Activated T-helper 17 cell treated with anti-CD3 and anti-CD28 coated beads, Interleukin-2, amount 50 U/mL, for 72 hours (primary cell): ENCODE results near the gene TMC2. TPM values are rescaled to one million over a fixed set of nuclear protein-coding genes. Genes with fewer than 3 reads are reported as not detected.
"Not testable (repeated sequence)": the region's sequence is repeated elsewhere in the genome, so short reads cannot be mapped to it uniquely, and the experiment has no call there.

Experiments
- ATAC-seq: fragments of 150-1000 bp; cut with Tn5 transposase; replicated peaks from 2 replicates; pipeline ENCODE4 v1.10.0; 2021; ENCODE audit warnings: mild to moderate bottlenecking, moderate library complexity
- H3K27ac Mint-ChIP-seq: one replicate; pipeline ENCODE4 v1.8.0; 2022; ENCODE audit warnings: mixed read lengths
- H3K27me3 Mint-ChIP-seq: one replicate; pipeline ENCODE4 v1.8.0; 2022; ENCODE audit warnings: mixed read lengths
- H3K36me3 Mint-ChIP-seq: one replicate; pipeline ENCODE4 v1.8.0; 2022; ENCODE audit warnings: low read depth, mild to moderate bottlenecking, mixed read lengths
- H3K4me1 Mint-ChIP-seq: one replicate; pipeline ENCODE4 v1.8.0; 2022; ENCODE audit warnings: mixed read lengths
- H3K4me3 Mint-ChIP-seq: one replicate; pipeline ENCODE4 v1.8.0; 2022; ENCODE audit warnings: mild to moderate bottlenecking, mixed read lengths
- H3K9me3 Mint-ChIP-seq: one replicate; pipeline ENCODE4 v1.8.0; 2022; ENCODE audit warnings: mixed read lengths
- total RNA-seq, 2 donors: library from RNA; stranded (reverse); gene quantifications; one replicate each; pipeline ENCODE4 v1.2.3, GENCODE V29; 2022

The TMC2 gene
- total RNA-seq, 2 donors from 2014 or later, result not detected

DNA sequence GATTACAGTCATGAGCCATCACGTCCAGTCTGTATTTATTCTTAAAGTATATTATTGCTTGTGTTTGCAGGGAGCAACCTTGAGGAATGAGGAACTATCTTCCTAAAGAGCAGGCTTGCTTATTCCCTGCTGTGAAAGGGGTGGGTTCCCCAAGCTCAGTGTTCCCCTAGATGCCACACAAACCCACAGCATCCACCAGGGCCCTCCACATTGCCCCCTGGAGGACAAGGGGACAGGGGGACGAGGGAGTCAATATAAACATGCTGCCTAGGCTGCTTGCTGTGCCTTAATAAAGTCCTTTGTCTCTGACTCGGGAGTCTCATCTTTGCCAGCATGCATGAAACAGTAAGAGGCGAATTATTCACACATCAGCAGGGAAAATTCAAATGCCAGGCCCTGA, 135.6 kb downstream of the TMC2 start:
- Mint-ChIP-seq H3K4me1 (no peaks in the 10 kb centered on the region), H3K4me3 (no peak overlapping the region), H3K9me3 (no peaks in the 10 kb centered on the region), H3K27ac (no peak overlapping the region), H3K36me3 (no peaks in the 10 kb centered on the region), H3K27me3 (no peaks in the 10 kb centered on the region)
- no peak for ATAC-seq

DNA sequence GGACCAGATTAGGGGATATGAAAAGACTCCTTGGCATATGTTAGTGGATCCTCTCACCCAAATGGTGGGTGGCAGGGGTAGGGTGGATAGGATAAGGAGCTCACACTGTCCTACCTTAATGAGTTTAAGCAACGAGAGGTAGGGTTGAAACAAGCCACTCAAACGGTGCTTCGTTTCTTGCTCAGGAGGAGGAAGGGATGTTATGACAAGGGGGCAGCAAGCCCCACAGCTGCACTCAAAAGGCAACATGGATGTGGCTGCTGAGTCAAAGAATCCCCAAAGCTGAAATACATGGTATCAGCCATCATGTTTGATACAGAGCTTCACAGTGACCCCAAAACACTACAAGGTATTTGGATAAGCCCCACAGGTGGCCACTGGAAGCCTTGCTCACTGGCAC, 136.1 kb downstream of the TMC2 start:
- ATAC-seq, result peak; percentile 7
- no peak overlapping the region for H3K27ac Mint-ChIP-seq

GRCh38 chr20:2673453-2673852, 137.1 kb downstream of the TMC2 start:
- Mint-ChIP-seq H3K9me3 (no peaks in the 10 kb centered on the region), H3K4me1 (no peaks in the 10 kb centered on the region), H3K36me3 (no peaks in the 10 kb centered on the region), H3K27me3 (peaks cover 4% of the 10 kb centered on the region), H3K4me3 (no peak overlapping the region), H3K27ac (no peak overlapping the region)
- ATAC-seq, result no peak

More for the DNA sequence above, 136.1 kb downstream of the TMC2 start:
- no peak overlapping the region for H3K4me3 Mint-ChIP-seq
- H3K27me3 Mint-ChIP-seq, result no peaks in the 10 kb centered on the region
- H3K4me1 Mint-ChIP-seq, result no peaks in the 10 kb centered on the region
- no peaks in the 10 kb centered on the region for H3K36me3 Mint-ChIP-seq
- H3K9me3 Mint-ChIP-seq, result no peaks in the 10 kb centered on the region

DNA sequence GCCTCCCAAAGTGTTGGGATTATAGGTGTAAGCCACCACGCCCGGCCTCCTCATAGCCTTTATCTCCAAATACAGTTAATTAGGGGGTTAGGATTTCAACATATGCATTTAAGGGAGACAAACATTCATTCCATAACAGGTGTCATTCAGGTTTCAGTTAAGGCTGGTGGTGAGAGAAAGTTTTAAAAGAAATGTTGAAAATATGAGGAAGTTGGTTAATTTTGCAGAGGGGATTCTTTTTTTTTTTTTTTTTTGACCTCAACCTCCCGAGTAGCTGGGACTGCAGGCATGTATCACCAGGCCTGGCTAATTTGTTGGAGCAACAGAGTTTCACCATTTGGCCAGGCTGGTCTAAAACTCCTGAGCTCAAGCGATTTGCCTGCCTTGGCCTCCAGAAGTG, 143.7 kb downstream of the TMC2 start:
- Mint-ChIP-seq H3K36me3 (no peaks in the 10 kb centered on the region), H3K4me3 (no peak overlapping the region), H3K4me1 (no peaks in the 10 kb centered on the region), H3K27ac (no peak overlapping the region), H3K27me3 (peaks cover 22% of the 10 kb centered on the region), H3K9me3 (no peaks in the 10 kb centered on the region)
- no peak for ATAC-seq

DNA sequence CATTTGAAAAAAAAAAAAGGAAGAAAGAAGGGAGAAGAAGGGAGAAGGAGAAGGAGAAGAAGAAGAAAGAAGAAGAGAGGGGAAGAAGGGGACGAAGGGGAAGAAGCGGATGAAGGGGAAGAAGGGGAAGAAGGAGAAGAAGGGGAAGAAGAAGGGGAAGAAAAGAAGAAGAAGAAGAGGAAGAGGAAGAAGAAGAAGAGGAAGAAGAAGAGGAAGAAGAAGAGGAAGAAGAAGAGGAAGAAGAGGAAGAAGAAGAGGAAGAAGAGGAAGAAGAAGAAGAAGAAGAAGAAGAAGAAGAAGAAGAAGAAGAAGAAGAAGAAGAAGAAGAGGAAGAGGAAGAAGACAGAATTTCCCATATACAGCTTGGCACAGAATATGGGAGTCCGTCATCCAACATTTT, 145.7 kb downstream of the TMC2 start:
- not testable (repeated sequence) for H3K27ac Mint-ChIP-seq, ATAC-seq, H3K36me3 Mint-ChIP-seq, H3K4me1 Mint-ChIP-seq, H3K9me3 Mint-ChIP-seq, H3K4me3 Mint-ChIP-seq
- H3K27me3 Mint-ChIP-seq, result peaks cover 22% of the 10 kb centered on the region

- H3K27me3 Mint-ChIP-seq, result peaks cover 19% of the 10 kb centered on the region
- H3K27ac Mint-ChIP-seq, ATAC-seq, H3K4me3 Mint-ChIP-seq, H3K36me3 Mint-ChIP-seq, H3K9me3 Mint-ChIP-seq, H3K4me1 Mint-ChIP-seq: not testable (repeated sequence)
Measured at GRCh38 chr20:2684817-2685216, 148.4 kb downstream of the TMC2 start.

DNA sequence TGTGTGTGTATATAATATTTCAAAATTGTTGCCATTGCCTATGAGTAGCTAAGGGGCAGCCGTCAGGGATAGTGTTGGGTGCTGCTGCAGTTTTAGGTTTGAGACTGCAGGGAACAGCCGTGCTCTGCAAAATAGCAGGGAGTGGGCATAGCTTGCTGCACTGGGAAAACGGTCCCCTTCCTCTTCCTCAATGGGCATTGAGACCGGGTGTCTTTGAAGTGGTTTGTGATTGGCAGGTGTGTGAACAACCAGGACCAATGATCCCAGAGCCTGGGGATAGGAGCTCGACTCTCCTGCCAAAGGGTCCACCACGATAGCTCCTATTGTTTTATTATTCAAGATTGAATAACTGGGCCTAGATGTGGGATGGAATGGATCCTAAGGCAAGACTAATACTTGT, 151.1 kb downstream of the TMC2 start:
- ATAC-seq, result no peak

GRCh38 chr20:2688041-2688591, 151.7 kb downstream of the TMC2 start:
- peak overlapping the region; percentile 61 for H3K27ac Mint-ChIP-seq
- peak overlapping the region; percentile 50 for H3K4me3 Mint-ChIP-seq
- H3K9me3 Mint-ChIP-seq, result peaks cover 4% of the 10 kb centered on the region
- H3K4me1 Mint-ChIP-seq, result peaks cover 9% of the 10 kb centered on the region
- peaks cover 7% of the 10 kb centered on the region for H3K36me3 Mint-ChIP-seq
- ATAC-seq, result peak; percentile 85
- H3K27me3 Mint-ChIP-seq, result peaks cover 18% of the 10 kb centered on the region

More for the DNA sequence above, 151.1 kb downstream of the TMC2 start:
- peaks cover 9% of the 10 kb centered on the region for H3K4me1 Mint-ChIP-seq
- peaks cover 4% of the 10 kb centered on the region for H3K9me3 Mint-ChIP-seq
- H3K27ac Mint-ChIP-seq, result peak overlapping the region; percentile 61
- peaks cover 7% of the 10 kb centered on the region for H3K36me3 Mint-ChIP-seq
- peak overlapping the region; percentile 50 for H3K4me3 Mint-ChIP-seq
- peaks cover 19% of the 10 kb centered on the region for H3K27me3 Mint-ChIP-seq

- Mint-ChIP-seq H3K4me3 (peak overlapping the region; percentile 87), H3K27me3 (peaks cover 23% of the 10 kb centered on the region), H3K9me3 (peaks cover 4% of the 10 kb centered on the region), H3K4me1 (peaks cover 9% of the 10 kb centered on the region), H3K36me3 (peaks cover 7% of the 10 kb centered on the region), H3K27ac (no peak overlapping the region)
- no peak for ATAC-seq
Measured at GRCh38 chr20:2690213-2690612, 153.8 kb downstream of the TMC2 start.

DNA sequence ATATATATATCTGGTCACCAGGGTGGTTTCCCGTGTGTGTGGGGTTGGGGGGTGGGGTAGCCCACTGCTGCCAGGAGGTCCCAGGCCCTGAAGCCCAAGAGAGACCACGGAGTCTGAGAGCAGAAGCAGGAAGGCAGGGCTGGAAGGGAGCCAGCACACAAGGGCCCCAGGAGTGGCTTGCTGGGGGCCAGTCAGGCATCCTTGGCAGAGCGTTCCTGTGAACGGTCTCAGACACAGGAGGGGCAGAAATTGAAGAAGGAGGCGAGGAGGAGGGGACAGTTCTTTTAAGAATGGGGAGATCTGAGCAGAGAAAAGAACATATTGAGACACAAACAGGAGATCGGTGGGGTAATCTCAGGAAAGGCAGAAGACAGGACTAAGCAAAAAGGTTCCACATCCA, 154.3 kb downstream of the TMC2 start:
- H3K27me3 Mint-ChIP-seq, result peaks cover 27% of the 10 kb centered on the region
- H3K27ac Mint-ChIP-seq, result no peak overlapping the region
- peak overlapping the region; percentile 87 for H3K4me3 Mint-ChIP-seq
- ATAC-seq, result no peak
- peaks cover 7% of the 10 kb centered on the region for H3K36me3 Mint-ChIP-seq
- peaks cover 4% of the 10 kb centered on the region for H3K9me3 Mint-ChIP-seq
- peaks cover 9% of the 10 kb centered on the region for H3K4me1 Mint-ChIP-seq

DNA sequence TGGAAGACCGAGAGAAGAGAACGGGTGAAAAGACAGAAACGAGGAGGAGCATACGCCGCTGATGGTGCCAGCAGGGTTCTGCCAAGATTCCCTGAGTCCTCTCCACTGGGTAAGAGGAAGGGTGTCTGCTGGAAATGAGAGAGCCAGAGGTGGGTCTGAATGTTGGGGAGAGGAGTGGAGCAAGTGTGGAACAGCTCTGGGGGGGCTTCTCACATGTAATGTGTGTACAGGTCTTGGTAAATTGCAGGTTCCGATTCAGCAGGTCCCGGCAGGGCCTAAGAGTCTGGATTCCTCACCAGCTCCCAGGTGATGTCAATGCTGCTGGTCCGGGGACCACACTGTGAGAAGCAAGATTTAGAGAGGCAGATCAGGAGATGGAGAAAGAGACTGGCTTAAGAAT, 154.8 kb downstream of the TMC2 start:
- H3K27ac Mint-ChIP-seq, result no peak overlapping the region
- H3K9me3 Mint-ChIP-seq, result peaks cover 4% of the 10 kb centered on the region
- no peak for ATAC-seq

More for the DNA sequence above, 154.8 kb downstream of the TMC2 start:
- peaks cover 9% of the 10 kb centered on the region for H3K4me1 Mint-ChIP-seq
- peak overlapping the region; percentile 87 for H3K4me3 Mint-ChIP-seq
- peaks cover 7% of the 10 kb centered on the region for H3K36me3 Mint-ChIP-seq
- H3K27me3 Mint-ChIP-seq, result peaks cover 31% of the 10 kb centered on the region

Other genes with a start within 250 kb of the TMC2 start
- gene TGM3, start 240.6 kb upstream of the TMC2 start, total RNA-seq, result under 1 TPM in 1 of 2 donors, not detected in 1; 0.16 TPM
- not detected for gene TGM6, start 155.7 kb upstream of the TMC2 start, total RNA-seq
- gene SNRPB, start 65.8 kb upstream of the TMC2 start, total RNA-seq, result 100 to 1,000 TPM; 329 to 489 TPM
- 10 to 100 TPM in 1 of 2 donors, 1 to 10 TPM in 1; 8.0 to 10.1 TPM for gene ZNF343, start 27.7 kb upstream of the TMC2 start, total RNA-seq
- gene NOP56, start 116.1 kb downstream of the TMC2 start, total RNA-seq, result 100 to 1,000 TPM; 261 to 583 TPM
- 100 to 1,000 TPM in 1 of 2 donors, 10 to 100 TPM in 1; 85.7 to 123 TPM for gene IDH3B, start 127.6 kb downstream of the TMC2 start, total RNA-seq
- gene EBF4, start 156.2 kb downstream of the TMC2 start, total RNA-seq, result 1 to 10 TPM; 3.6 to 4.9 TPM